B cell (primary cell): Measurements from ENCODE around the gene MCEE.

Source experiments
- EZH2 ChIP-seq: IDR thresholded peaks from 2 replicates; pipeline ENCODE4 v1.6.1; 2012; ENCODE audit warnings: borderline replicate concordance, low read depth, mild to moderate bottlenecking, moderate library complexity, low read length; ENCODE audit not compliant: insufficient read depth, poor library complexity, severe bottlenecking
- TF ChIP-seq, protein P1 (sequence below): fragments of 200-600 bp; IDR thresholded peaks from one replicate; pipeline ENCODE4 v1.8.0; 2022; ENCODE audit warnings: antibody characterized with exemption, mild to moderate bottlenecking

DNA sequence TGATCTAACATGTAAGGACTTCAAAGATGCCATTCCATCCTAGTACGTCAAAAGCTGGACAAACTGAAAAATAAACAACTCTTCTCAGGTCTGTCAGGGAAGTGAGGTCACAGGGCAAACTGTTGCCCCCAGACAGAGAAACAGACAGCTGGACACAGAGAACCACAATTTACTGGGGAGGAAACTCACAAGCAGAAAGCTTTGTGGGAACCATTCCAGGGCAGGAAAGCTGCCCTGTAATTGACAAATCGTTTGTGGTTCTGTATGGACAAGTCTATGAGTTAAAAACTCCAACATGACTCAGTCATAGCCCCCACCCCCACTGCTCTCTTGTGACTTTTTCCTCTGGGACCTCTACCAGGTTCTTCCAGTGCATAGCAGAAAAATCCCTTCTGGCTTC is 28.4 kb downstream of the MCEE start:
- TF ChIP-seq, protein P1, sequence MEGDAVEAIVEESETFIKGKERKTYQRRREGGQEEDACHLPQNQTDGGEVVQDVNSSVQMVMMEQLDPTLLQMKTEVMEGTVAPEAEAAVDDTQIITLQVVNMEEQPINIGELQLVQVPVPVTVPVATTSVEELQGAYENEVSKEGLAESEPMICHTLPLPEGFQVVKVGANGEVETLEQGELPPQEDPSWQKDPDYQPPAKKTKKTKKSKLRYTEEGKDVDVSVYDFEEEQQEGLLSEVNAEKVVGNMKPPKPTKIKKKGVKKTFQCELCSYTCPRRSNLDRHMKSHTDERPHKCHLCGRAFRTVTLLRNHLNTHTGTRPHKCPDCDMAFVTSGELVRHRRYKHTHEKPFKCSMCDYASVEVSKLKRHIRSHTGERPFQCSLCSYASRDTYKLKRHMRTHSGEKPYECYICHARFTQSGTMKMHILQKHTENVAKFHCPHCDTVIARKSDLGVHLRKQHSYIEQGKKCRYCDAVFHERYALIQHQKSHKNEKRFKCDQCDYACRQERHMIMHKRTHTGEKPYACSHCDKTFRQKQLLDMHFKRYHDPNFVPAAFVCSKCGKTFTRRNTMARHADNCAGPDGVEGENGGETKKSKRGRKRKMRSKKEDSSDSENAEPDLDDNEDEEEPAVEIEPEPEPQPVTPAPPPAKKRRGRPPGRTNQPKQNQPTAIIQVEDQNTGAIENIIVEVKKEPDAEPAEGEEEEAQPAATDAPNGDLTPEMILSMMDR = no peak
- no peak for TF ChIP-seq EZH2
